Memory B cell (primary cell): ENCODE data around the gene VCL.
"Not testable (repeated sequence)": the region's sequence is repeated elsewhere in the genome, so short reads cannot be mapped to it uniquely, and the experiment has no call there.

ENCODE experiments used
- ATAC-seq: fragments of 150-1000 bp; cut with Tn5 transposase; 2 replicates; pipeline ENCODE4 v1.10.0; 2021; ENCODE audit warnings: low read depth, mild to moderate bottlenecking, moderate library complexity
- DNase-seq, 2 donors: peaks; one replicate each; pipeline ENCODE4 v3.0.0; 2022; ENCODE audit warnings: low spot score in 2 of 2
- H3K27ac Mint-ChIP-seq: one replicate; pipeline ENCODE4 v1.8.0; 2022; ENCODE audit warnings: mild to moderate bottlenecking, moderate library complexity, mixed read lengths
- H3K27me3 Mint-ChIP-seq: one replicate; pipeline ENCODE4 v1.8.0; 2022; ENCODE audit warnings: mixed read lengths
- H3K36me3 Mint-ChIP-seq: one replicate; pipeline ENCODE4 v1.8.0; 2022; ENCODE audit warnings: mild to moderate bottlenecking, mixed read lengths
- H3K4me1 Mint-ChIP-seq: one replicate; pipeline ENCODE4 v1.8.0; 2022; ENCODE audit warnings: mixed read lengths
- H3K4me3 Mint-ChIP-seq: one replicate; pipeline ENCODE4 v1.8.0; 2022; ENCODE audit warnings: mild to moderate bottlenecking, moderate library complexity, mixed read lengths
- H3K9me3 Mint-ChIP-seq: one replicate; pipeline ENCODE4 v1.8.0; 2022; ENCODE audit warnings: mixed read lengths

The VCL gene

DNA sequence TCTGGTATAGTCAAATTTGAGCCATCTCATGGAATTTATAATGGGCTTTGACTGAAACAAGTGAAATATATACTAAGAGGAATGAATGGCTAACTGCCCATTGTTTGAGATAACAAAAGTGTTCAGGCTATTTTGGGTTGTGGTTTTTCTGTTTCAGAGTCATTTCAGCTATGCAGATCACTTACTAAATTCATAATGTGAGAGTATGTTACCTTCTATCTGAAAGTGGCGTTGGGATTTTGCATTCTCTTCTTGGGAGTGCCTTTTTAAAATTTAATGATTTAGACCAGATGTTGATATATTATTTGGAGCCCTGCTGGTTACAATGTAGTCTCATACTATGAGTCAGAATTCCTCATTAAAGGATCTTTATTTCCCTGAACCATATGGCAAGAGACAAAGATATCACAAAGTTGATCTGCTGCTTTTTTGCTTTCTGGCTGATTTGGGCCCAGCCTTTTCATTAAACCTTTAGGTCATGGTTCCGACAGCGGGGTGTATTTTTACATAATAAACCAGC is 10.4 kb downstream of the VCL start:
- Mint-ChIP-seq H3K36me3 (no peaks in the 10 kb centered on the region), H3K27ac (no peak overlapping the region), H3K9me3 (no peaks in the 10 kb centered on the region), H3K4me1 (peaks cover 28% of the 10 kb centered on the region), H3K4me3 (no peak overlapping the region), H3K27me3 (no peaks in the 10 kb centered on the region)
- ATAC-seq (no peak), DNase-seq (no peak)

DNA sequence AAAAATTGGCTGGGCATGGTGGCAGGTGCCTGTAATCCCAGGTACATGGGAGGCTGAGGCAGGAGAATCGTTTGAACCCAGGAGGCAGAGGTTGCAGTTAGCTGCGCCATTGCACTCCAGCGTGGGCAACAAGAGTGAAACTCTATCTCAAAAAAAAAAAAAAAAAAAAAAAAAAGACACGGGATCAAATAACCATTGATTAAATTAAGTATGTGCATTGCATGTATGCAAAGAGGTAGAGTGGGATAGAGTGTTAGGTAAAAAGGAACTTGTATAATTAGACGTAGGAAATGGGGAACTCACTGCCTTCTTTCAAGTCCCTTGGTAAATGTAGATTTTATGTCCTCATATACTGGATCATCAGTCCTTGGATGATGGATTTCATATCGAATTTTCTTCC is 13.1 kb downstream of the VCL start:
- peak overlapping the region; percentile 22 for H3K4me3 Mint-ChIP-seq
- H3K4me1 Mint-ChIP-seq, result peaks cover 24% of the 10 kb centered on the region
- H3K9me3 Mint-ChIP-seq, result no peaks in the 10 kb centered on the region
- DNase-seq (no peak), ATAC-seq (peak; percentile 43)
- H3K36me3 Mint-ChIP-seq, result no peaks in the 10 kb centered on the region
- H3K27ac Mint-ChIP-seq, result peak overlapping the region; percentile 28
- H3K27me3 Mint-ChIP-seq, result no peaks in the 10 kb centered on the region

DNA sequence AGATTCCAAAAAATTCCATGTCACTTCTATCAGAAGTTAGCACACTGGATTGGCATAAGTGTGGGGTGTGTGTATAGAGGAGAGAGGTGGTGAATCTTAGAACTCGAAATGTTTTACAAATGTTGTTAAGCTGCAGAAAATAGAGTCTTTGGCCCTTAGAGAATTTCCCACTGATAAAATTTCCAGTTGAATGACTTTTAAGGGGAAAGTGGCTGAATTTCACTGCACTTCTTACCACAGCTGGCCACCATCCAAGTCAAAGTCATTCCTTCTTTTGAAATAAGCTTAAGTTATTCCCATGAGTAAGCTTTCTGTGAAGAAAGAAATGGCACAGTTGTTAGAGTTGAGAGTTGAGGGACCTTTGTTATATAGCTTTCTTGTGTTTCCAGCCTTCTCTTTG is 13.9 kb downstream of the VCL start:
- no peak for ATAC-seq

DNA sequence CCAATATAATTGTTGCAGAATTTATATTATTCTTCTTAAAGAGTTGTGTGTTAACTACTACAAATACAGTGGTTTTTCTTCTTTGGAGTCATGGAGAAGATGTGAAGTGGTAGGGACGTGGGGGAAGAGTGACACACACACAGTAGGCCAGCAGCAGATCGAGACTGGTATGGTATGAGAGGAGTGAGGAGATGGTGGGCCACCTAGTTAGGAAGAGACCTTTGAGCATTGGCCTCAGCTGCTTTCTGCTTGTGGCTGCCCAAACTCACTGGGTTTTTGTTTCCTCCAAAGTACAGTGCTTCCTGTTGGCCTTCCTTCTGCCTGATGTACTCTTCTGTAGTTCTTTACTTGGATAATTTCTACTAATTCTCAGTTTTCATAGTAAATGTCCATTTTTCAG is 14.6 kb downstream of the VCL start:
- ATAC-seq (no peak), DNase-seq (no peak)
- Mint-ChIP-seq H3K27me3 (no peaks in the 10 kb centered on the region), H3K27ac (peak overlapping the region; percentile 17), H3K9me3 (no peaks in the 10 kb centered on the region), H3K4me3 (no peak overlapping the region), H3K36me3 (no peaks in the 10 kb centered on the region), H3K4me1 (peaks cover 24% of the 10 kb centered on the region)

More for the DNA sequence above, 13.9 kb downstream of the VCL start:
- Mint-ChIP-seq H3K9me3 (no peaks in the 10 kb centered on the region), H3K27me3 (no peaks in the 10 kb centered on the region), H3K4me1 (peaks cover 27% of the 10 kb centered on the region), H3K36me3 (no peaks in the 10 kb centered on the region), H3K27ac (no peak overlapping the region), H3K4me3 (no peak overlapping the region)
- no peak for DNase-seq

DNA sequence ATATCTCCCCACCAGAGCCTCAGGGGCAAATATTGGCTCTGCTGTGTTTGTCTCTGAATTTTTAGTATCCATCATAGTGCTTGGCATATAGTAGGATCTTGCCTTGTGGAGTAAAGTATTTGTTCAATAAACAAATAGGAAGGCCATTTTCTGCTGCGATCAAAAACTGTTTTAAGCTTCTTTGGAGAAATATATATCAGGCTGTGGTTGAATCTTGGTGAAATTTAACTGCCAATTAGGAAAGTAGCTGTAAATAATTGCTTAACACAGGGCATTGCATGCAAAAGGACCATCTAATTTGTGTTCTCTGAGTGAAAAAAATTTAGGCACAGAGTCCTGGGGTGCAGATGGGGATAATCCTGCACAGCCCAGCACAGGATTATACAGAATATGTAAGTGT is 15.1 kb downstream of the VCL start:
- no peaks in the 10 kb centered on the region for H3K9me3 Mint-ChIP-seq
- ATAC-seq (no peak), DNase-seq (no peak)
- peak overlapping the region; percentile 17 for H3K27ac Mint-ChIP-seq
- H3K36me3 Mint-ChIP-seq, result no peaks in the 10 kb centered on the region
- peaks cover 24% of the 10 kb centered on the region for H3K4me1 Mint-ChIP-seq
- H3K27me3 Mint-ChIP-seq, result no peaks in the 10 kb centered on the region
- no peak overlapping the region for H3K4me3 Mint-ChIP-seq

DNA sequence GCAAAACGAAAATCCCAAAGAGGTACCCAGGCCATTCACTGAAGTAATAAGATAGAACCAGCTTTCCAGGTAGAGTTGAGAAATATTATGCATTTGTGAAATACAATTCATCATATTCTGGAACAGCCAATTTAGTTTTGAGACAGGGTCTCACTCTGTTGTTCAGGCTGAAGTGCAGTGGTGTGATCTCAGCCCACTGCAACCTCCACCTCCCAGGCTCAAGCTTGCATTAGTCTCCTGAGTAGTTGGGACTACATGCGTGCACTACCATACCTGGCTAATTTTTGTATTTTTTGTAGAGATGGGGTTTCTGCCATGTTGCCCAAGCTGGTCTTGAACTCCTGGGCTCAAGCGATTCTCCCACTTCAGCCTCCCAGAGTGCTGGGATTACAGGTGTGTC is 16.7 kb downstream of the VCL start:
- not testable (repeated sequence) for DNase-seq, H3K36me3 Mint-ChIP-seq, H3K9me3 Mint-ChIP-seq, H3K27ac Mint-ChIP-seq, ATAC-seq, H3K4me3 Mint-ChIP-seq, H3K27me3 Mint-ChIP-seq
- H3K4me1 Mint-ChIP-seq, result peaks cover 30% of the 10 kb centered on the region

DNA sequence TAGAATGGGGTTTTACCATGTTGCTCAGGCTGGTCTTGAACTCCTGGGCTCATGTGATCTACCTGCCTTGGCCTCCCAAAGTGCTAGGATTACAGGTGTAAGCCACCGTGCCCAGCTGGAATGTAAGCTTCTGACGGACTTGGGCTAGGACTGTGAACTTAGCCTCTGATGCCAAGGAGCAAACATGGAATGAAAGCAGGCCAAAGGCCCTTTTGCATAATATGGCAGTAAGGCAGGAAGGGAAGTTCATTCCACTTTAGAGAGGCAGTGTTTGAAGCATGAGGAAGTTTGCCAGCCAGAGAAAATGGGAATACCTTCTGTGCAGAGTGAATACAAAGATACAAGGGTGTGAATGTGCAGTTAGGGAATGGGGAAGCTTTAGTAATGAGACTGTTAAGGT is 20.3 kb downstream of the VCL start:
- H3K4me1 Mint-ChIP-seq, result peaks cover 20% of the 10 kb centered on the region
- no peaks in the 10 kb centered on the region for H3K9me3 Mint-ChIP-seq
- H3K27ac Mint-ChIP-seq, result no peak overlapping the region

DNA sequence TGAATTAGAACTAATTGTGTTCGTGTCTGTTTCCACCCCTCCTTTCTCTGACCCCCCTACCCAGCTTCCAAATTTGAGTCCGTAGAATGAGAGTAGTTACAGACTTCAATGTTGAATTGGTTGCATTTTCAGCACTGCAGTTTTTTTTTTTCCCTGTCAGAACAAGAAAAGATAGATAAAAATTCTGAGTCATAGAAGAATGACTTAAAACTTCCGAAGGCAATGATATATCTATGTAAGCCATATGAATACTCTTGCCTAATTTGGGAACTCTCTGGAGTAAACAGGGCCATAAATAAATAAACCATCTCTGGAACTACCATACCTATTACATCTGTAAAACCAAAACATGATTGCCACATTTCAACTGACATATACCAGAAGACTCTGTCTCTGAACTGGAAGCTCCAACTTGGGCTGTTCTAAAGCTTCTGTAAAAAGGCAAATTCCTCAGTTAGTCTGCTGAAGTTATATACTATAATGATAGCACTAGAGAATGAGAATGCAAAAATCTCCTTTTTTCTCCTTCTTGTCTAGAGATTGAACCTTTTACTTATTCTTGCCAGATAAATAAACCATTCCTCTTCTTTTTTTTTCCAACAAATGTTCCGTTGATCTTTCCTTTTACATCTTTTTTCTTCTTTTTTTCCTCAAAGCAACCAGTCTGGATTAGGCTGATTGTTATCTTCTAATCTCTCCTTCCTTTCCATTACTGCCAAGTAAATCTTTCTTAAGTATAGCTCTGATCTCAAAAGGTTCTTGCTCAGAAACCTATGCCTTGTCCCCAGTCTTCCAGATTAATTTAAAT is 23.5 kb downstream of the VCL start:
- no peaks in the 10 kb centered on the region for H3K27me3 Mint-ChIP-seq
- no peak overlapping the region for H3K4me3 Mint-ChIP-seq
- H3K9me3 Mint-ChIP-seq, result no peaks in the 10 kb centered on the region
- H3K27ac Mint-ChIP-seq, result peak overlapping the region; percentile 35
- peaks cover 11% of the 10 kb centered on the region for H3K36me3 Mint-ChIP-seq
- ATAC-seq (no peak), DNase-seq (no peak)
- peaks cover 21% of the 10 kb centered on the region for H3K4me1 Mint-ChIP-seq

More for the DNA sequence above, 20.3 kb downstream of the VCL start:
- DNase-seq (no peak), ATAC-seq (no peak)
- H3K36me3 Mint-ChIP-seq, result peaks cover 11% of the 10 kb centered on the region
- no peaks in the 10 kb centered on the region for H3K27me3 Mint-ChIP-seq
- H3K4me3 Mint-ChIP-seq, result no peak overlapping the region

DNA sequence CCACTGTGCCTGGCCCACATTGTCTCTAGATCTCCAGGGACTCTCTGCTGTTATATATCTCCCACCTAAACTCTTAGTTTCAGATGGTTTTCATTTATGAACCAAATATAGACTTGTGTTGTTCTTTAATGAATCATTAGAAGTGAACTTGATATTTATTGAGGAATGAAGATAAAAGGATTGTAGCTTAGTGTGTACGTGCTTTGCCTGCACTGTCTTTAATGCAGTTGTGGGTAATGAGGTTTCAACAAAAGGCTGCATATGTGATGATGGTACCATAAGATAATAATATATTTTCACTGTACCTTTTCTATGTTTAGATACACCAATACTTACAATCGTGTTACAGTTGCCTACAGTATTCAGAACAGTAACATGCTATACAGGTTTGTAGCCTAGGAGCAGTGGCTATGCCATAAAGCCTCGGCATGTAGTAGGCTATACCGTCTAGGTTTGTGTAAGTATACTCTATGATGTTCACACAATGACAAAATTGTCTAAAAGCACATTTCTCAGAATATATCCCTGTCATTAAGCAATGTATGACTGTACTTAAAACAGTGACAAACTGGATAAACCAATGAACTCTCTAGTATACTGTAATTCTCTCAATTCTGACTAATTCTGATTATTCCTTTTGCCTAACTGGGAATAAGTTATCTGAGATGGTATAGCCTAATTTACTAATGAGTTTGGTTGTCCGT is 25.2 kb downstream of the VCL start:
- H3K27me3 Mint-ChIP-seq, result no peaks in the 10 kb centered on the region
- no peak overlapping the region for H3K27ac Mint-ChIP-seq
- ATAC-seq, result no peak

DNA sequence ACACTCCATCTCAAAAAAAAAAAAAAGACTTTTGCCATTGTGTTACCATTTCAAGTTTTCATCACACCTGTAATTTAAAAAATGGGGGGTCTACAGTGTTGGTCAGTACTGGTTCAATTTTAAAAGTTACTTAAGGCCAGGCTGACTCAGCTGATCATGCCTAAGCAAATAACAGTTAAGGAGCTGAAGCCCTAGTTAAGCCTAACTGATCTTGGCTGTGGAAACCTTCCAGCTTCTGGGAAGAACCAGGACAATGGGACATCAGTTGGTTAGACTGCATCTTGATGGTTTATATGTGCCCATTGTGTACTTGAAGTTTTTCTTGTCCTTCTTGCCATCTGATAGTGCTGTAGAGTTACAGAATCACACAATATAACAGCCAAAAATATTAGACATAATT is 26.7 kb downstream of the VCL start:
- H3K4me3 Mint-ChIP-seq, result no peak overlapping the region
- H3K27ac Mint-ChIP-seq, result no peak overlapping the region
- ATAC-seq (no peak), DNase-seq (no peak)
- peaks cover 11% of the 10 kb centered on the region for H3K36me3 Mint-ChIP-seq
- no peaks in the 10 kb centered on the region for H3K27me3 Mint-ChIP-seq
- no peaks in the 10 kb centered on the region for H3K9me3 Mint-ChIP-seq
- peaks cover 17% of the 10 kb centered on the region for H3K4me1 Mint-ChIP-seq

More for the DNA sequence above, 25.2 kb downstream of the VCL start:
- Mint-ChIP-seq H3K4me1 (peaks cover 23% of the 10 kb centered on the region), H3K36me3 (peaks cover 14% of the 10 kb centered on the region), H3K9me3 (no peaks in the 10 kb centered on the region), H3K4me3 (no peak overlapping the region)
- no peak for DNase-seq

DNA sequence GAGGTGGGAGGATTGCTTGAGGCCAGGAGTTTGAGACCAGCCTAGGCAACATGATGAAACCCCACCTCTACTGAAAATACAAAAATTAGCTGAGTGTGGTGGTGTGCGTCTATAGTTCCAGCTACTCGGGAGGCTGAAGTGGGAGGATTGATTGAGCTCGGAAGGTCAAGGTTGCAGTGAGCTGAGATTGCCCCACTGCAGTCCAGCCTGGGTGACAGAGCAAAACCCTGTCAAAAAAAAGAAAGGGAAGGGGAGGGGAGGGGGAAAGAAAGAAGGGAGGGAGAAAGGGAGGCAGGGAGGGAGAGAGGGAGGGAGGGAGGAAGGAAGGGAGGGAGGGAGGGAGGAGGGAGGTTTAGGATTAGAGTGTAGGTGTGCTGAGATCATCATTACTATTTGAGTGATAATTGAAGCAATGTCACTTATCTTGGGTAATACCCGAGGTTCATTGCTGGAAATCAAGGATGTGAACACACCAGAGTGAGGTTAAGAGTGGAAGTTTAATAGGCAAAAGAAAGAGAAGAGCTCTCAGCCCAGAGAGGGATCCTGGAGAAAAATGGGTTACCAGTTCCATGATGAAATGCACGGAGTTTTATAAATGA is 27.6 kb downstream of the VCL start:
- Mint-ChIP-seq H3K27me3 (no peaks in the 10 kb centered on the region), H3K9me3 (no peaks in the 10 kb centered on the region), H3K27ac (no peak overlapping the region), H3K4me1 (peaks cover 15% of the 10 kb centered on the region), H3K4me3 (no peak overlapping the region), H3K36me3 (peaks cover 10% of the 10 kb centered on the region)
- DNase-seq, result no peak
- ATAC-seq, result no peak

DNA sequence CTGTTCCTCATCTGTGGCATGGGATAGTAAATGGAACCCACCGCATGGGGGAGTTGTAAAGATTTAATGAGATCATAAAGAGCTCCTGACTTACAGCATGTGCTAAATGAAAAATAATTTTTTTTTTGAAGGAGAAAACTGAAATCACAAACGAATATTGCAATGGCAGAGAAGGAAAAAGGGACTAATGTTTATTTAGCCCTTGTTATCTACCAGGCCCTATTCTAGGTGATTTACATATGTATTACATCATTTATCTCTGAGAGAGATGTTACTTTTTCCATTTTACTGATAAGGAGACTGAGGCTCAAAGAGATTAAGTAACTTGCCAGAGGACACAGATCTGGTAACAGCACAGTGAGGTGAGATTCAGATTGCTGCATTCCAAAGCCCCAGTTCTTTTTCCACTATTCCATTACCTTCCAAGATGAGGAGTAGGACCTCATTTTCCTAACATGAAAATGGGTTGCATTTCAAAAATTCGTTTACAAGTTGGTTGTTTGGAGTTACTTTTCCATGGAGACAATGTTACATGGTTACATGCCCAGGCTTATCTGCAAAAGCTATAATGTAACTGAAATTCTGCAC is 28.6 kb downstream of the VCL start:
- Mint-ChIP-seq H3K27ac (no peak overlapping the region), H3K9me3 (no peaks in the 10 kb centered on the region), H3K36me3 (peaks cover 7% of the 10 kb centered on the region), H3K4me1 (peaks cover 11% of the 10 kb centered on the region), H3K4me3 (no peak overlapping the region), H3K27me3 (no peaks in the 10 kb centered on the region)
- no peak for DNase-seq
- ATAC-seq, result no peak

DNA sequence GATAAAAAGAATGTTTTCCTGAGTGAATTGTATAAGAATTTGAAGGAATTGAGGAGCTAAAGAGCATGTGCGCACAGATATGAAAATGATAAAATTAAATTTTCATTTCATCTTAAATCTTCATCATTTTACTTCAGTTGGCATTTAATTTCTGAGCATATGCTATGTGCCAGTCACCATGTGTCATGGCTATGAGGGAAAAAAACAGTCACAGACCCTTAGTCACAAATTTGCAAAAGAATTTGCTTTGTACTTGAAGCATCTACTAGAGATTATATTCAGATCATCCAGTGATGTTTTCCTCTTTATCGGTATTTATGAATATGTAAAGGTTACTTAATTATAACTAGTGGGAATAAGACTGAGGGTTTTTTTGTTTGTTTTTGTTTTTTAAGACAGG is 29.8 kb downstream of the VCL start:
- Mint-ChIP-seq H3K4me3 (no peak overlapping the region), H3K9me3 (no peaks in the 10 kb centered on the region), H3K27ac (no peak overlapping the region), H3K36me3 (peaks cover 4% of the 10 kb centered on the region), H3K27me3 (no peaks in the 10 kb centered on the region), H3K4me1 (peaks cover 8% of the 10 kb centered on the region)
- no peak for ATAC-seq
- DNase-seq, result no peak

DNA sequence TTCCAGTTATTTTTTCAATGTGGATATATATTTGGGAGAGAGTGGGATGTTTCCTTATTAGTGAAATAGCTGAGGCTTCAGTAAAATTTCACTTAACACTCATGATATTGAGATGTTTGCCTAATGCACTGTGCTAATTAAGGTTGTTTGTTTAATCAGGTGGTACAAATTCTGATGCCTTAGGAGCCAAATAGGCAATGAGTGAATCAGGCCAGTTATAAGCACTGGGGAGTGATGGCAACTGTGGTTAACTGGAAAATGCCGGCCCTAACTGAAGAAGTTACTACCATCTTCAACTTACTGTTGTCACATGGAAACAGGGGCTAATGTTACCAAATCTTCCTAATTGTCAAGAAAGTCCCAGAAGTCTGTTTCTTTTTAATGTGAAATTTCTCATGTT is 32.0 kb downstream of the VCL start:
- H3K27ac Mint-ChIP-seq, result peak overlapping the region; percentile 28
- no peak overlapping the region for H3K4me3 Mint-ChIP-seq
- H3K4me1 Mint-ChIP-seq, result peaks cover 26% of the 10 kb centered on the region
- H3K9me3 Mint-ChIP-seq, result no peaks in the 10 kb centered on the region
- H3K27me3 Mint-ChIP-seq, result no peaks in the 10 kb centered on the region
- H3K36me3 Mint-ChIP-seq, result peaks cover 3% of the 10 kb centered on the region
- DNase-seq (no peak), ATAC-seq (no peak)
